GM12801 (cell line): ENCODE results near the gene FKBP8.

Source experiments
- CTCF ChIP-seq: IDR thresholded peaks from one replicate; pipeline ENCODE4 v1.5.1; 2011; ENCODE audit warnings: control low read depth; ENCODE audit not compliant: insufficient read length; ENCODE audit errors: extremely low read depth

Gene FKBP8

DNA sequence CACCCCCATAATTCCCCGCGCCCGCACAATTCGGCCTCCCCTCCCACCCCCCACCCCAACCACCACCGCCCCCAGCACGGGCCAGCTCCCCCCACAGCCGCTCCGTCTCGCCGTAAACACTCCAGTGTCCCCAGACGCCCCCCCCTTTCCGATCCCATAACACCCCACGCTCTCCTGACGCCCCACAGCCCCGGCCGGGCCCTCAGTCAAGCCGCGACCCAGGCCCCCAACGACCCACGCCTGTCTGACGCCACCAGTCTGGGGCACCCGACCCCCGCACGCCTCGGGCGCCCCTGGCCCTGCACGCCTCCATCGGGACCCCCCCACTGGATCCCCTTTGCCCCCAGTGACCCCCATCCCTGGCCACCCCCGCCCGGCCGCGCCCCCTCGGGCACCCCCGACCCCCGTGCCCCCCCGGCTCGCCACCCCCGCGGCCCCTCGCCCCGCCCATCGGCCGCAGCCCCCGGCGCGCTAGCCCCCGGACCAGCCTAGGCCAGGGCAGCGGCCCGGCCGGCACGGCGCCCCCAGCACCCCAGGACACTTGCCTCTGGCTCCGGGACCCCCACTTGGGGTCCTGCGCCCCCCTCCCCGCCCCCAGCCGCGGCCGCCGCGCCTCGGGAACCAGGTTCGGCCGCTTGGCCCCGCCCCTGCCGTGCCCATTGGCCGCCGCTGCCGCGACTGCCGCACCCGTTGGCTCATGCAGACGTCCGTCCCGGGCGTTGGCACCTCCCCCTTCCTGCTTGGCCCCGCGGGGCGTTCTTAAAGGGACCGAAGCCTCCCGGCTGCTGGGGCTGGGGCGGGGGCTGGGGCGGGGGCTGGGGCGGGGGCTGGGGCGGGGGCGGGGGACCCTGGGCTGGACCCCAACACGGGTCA, at the start of gene FKBP8:
Gene FKBP8, minus strand, starts transcription at position 633 of the 873 bp plus-strand sequence. CDS start 1,603 bp downstream, outside the sequence.
- no peak for TF ChIP-seq CTCF

- no peak for TF ChIP-seq CTCF
Observed at GRCh38 chr19:18591735-18592385, 48.5 kb upstream of the FKBP8 start.

DNA sequence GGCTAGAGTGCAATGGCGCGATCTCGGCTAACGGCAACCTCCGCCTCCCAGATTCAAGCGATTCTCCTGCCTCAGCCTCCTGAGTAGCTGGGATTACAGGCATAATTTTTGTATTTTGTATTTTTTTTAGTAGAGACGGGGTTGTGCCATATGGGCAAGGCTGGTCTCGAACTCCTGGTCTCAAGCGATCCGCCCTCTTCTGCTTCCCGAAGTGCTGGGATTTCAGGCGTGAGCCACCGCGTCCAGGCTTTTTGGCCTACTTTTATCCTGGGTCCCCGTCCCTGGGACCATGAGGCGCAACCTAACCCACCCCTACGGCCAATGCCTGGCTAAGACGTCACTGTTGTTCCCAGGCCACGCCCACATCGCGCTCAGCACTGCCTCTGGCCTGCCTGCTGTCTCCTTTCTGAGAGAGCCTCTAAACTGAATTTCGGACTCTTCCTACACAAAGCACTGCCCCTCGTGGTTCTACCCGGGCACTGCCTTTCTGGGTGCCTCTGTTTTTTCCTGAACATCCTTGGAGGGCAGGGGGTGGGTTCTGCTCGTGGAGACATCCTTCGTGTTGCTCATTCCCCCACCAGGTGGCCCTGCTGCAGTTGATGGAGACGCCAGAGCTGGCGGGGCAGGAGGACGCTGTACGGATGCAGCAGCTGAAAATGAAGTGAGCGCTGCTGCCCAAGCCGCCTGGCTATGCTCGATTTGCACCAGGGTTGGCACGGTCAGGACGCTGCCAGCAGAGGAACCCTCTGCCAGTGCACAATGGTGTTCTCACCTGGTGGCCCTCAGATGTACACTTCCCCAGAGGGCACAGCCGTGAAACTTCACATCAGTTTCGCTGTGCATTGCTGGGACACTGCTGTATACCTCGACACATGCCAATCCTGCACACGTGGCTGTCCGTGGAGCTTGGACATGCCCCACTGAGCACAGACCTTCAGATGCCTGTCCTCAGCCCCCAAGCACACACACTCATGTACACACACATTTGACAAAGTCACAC, 47.2 kb upstream of the FKBP8 start:
- no peak for TF ChIP-seq CTCF

- no peak for TF ChIP-seq CTCF
Observed at GRCh38 chr19:18589380-18590272, 46.3 kb upstream of the FKBP8 start.

DNA sequence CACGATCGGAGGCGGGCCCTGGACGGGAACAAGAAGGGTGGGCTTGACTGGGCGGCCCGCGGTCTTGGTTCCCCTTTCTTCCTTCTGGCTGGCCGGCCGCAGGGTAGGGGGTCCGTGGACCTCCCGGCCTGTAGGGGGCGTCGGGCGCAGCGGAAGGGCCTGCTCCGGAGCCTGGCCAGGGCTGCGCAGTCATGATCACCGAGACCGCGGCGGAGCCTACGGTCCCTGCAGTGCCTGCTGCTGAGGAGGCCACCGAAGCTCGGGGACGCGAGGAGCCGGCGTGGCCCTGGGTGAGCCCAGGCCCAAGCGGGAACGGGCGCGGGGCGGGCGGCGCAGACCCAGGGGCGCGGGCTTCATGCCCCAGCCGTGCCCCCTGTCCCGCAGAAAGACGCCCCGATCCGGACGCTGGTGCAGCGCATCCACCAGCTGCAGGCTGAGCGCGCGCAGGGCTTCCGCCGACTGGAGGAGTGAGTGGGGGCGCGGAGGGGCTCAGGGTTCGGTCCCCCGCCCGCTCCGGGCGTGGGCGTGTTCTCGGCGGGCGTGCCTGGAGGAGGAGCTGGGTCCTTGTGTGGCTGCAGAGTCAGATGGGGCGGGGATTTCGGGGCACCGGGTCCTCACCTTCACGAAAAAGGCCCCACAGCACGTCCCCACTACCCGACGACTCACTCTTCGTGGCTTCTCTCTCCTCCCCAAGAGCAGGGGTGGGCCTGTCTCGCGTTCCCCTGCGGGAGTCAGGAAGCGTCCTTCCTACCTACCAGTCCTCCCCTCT, 45.4 kb upstream of the FKBP8 start, which contains the start of gene REX1BD:
Gene REX1BD, plus strand, starts transcription at position 188 of the 769 bp plus-strand sequence. Its CDS starts 4 bp downstream, at position 192.
- no peak for TF ChIP-seq CTCF

- TF ChIP-seq CTCF = no peak
Observed at GRCh38 chr19:18587962-18588610, 44.7 kb upstream of the FKBP8 start.
